AG04450 (cell line): Measurements from ENCODE around the gene PCSK6. TPM values are rescaled to one million over a fixed set of nuclear protein-coding genes. Genes with fewer than 3 reads are reported as not detected.

ENCODE experiments used
- CTCF ChIA-PET: fragments of 300-600, 350-600 bp; formaldehyde crosslinking; extraction: SDS; loops from one replicate; lab custom pipeline; 2022; ENCODE audit warnings: antibody characterized with exemption, inconsistent platforms; lab: Charles Lee
- POLR2A ChIA-PET: fragments of 350-600 bp; formaldehyde crosslinking; extraction: SDS; loops from one replicate; lab custom pipeline; 2021; ENCODE audit warnings: antibody characterized with exemption, inconsistent platforms; lab: Yijun Ruan, JAX
- DNase-seq: peaks from one replicate; pipeline ENCODE4 v3.0.0-alpha.2; 2011; ENCODE audit warnings: low read depth, low spot score
- H3K27ac ChIP-seq: one replicate; pipeline ENCODE4 v1.5.1; 2012; ENCODE audit warnings: low read depth, low read length, control low read depth
- H3K27me3 ChIP-seq: one replicate; pipeline ENCODE4 v1.6.0; 2012; ENCODE audit warnings: low read length; ENCODE audit not compliant: control insufficient read depth, insufficient read depth
- H3K4me3 ChIP-seq: 2 replicates; pipeline ENCODE4 v1.5.1; 2011; ENCODE audit warnings: mild to moderate bottlenecking, low read depth, low read length, control low read depth
- H3K9me3 ChIP-seq: 2 replicates; pipeline ENCODE4 v1.5.1; 2012; ENCODE audit warnings: low read length; ENCODE audit not compliant: control insufficient read depth, insufficient read depth
- CTCF ChIP-seq: IDR thresholded peaks from 2 replicates; pipeline ENCODE4 v1.5.1; 2011; ENCODE audit warnings: low read depth, low read length, control low read depth, inconsistent platforms
- polyA plus RNA-seq: library from polyadenylated mRNA; depleted of rRNA; stranded (reverse); fragments of >200 nt; gene quantifications from 2 replicates; pipeline ENCODE4 v1.2.3, GENCODE V29; 2011

The PCSK6 gene
- polyA plus RNA-seq, 1 experiment, result 0.06 TPM

- CTCF ChIA-PET, result no interaction called here
- POLR2A ChIA-PET, result no interaction called here
- peaks cover 9% of the 10 kb centered on the region; the same call in 1 of the 2 replicates for H3K9me3 ChIP-seq
- H3K4me3 ChIP-seq, result no peak overlapping the region
- no peak for DNase-seq
- TF ChIP-seq CTCF, result no peak
- H3K27ac ChIP-seq, result no peak overlapping the region
- no peaks in the 10 kb centered on the region for H3K27me3 ChIP-seq
Measured at GRCh38 chr15:101536875-101537405, 47.4 kb upstream of the PCSK6 start.

- Histone ChIP-seq H3K27me3 (no peaks in the 10 kb centered on the region), H3K27ac (no peak overlapping the region), H3K4me3 (no peak overlapping the region), H3K9me3 (peaks cover 9% of the 10 kb centered on the region; the same call in 1 of the 2 replicates)
- POLR2A ChIA-PET, result no interaction called here
- DNase-seq, result no peak
- CTCF ChIA-PET, result no interaction called here
- TF ChIP-seq CTCF, result no peak
Measured at GRCh38 chr15:101536166-101536874, 46.8 kb upstream of the PCSK6 start.

GRCh38 chr15:101535170-101535902 is 45.8 kb upstream of the PCSK6 start:
- POLR2A ChIA-PET, result no interaction called here
- Histone ChIP-seq H3K27ac (no peak overlapping the region), H3K4me3 (no peak overlapping the region), H3K9me3 (peaks cover 9% of the 10 kb centered on the region; the same call in 1 of the 2 replicates), H3K27me3 (no peaks in the 10 kb centered on the region)
- no peak for TF ChIP-seq CTCF
- CTCF ChIA-PET, result no interaction called here
- no peak for DNase-seq

GRCh38 chr15:101534376-101534970 is 45.0 kb upstream of the PCSK6 start:
- Histone ChIP-seq H3K4me3 (no peak overlapping the region), H3K27ac (no peak overlapping the region), H3K27me3 (no peaks in the 10 kb centered on the region), H3K9me3 (peaks cover 9% of the 10 kb centered on the region; the same call in 1 of the 2 replicates)
- ChIA-PET CTCF (no interaction called here), POLR2A (no interaction called here)
- TF ChIP-seq CTCF, result no peak
- DNase-seq, result no peak
